Stomach smooth muscle (tissue), 2 donors: Measurements from ENCODE around the gene CDC25C.
"Not testable (repeated sequence)": the region's sequence is repeated elsewhere in the genome, so short reads cannot be mapped to it uniquely, and the experiment has no call there.

ENCODE experiments used
- H3K27ac ChIP-seq: one replicate; pipeline ENCODE4 v1.7.0; 2013; ENCODE audit warnings: mild to moderate bottlenecking, low read length, inconsistent platforms
- H3K27me3 ChIP-seq, 2 donors: one replicate each; pipeline ENCODE4 v1.7.0; 2013; ENCODE audit warnings: low read length in 2 of 2; ENCODE audit not compliant: insufficient read depth in 2 of 2, control insufficient read depth in 1 of 2
- H3K36me3 ChIP-seq, 2 donors: one replicate each; pipeline ENCODE4 v1.7.0; 2013; ENCODE audit warnings: low read length in 2 of 2; ENCODE audit not compliant: control insufficient read depth in 2 of 2, insufficient read depth in 2 of 2
- H3K4me1 ChIP-seq: one replicate; pipeline ENCODE4 v1.7.0; 2013; ENCODE audit warnings: low read length; ENCODE audit not compliant: control insufficient read depth, insufficient read depth
- H3K4me3 ChIP-seq, 2 donors: one replicate each; pipeline ENCODE4 v1.7.0; 2013; ENCODE audit warnings: low read length in 2 of 2
- H3K9ac ChIP-seq, 2 donors: one replicate each; pipeline ENCODE4 v1.7.0; 2013; ENCODE audit warnings: low read length in 2 of 2, mild to moderate bottlenecking in 1 of 2
- H3K9me3 ChIP-seq, 2 donors: one replicate each; pipeline ENCODE4 v1.7.0; 2013; ENCODE audit warnings: low read length in 2 of 2; ENCODE audit not compliant: control insufficient read depth in 2 of 2
- donor health status: healthy.
- donor health status: Pancreatic carcinoma.

The CDC25C gene

GRCh38 chr5:138252944-138253343 is 78.7 kb downstream of the CDC25C start:
- Histone ChIP-seq H3K9ac (no peak overlapping the region), H3K27me3 (no peaks in the 10 kb centered on the region), H3K4me3 (no peak overlapping the region), H3K27ac (no peak overlapping the region), H3K4me1 (no peaks in the 10 kb centered on the region), H3K36me3 (no peaks in the 10 kb centered on the region), H3K9me3 (no peaks in the 10 kb centered on the region)

DNA sequence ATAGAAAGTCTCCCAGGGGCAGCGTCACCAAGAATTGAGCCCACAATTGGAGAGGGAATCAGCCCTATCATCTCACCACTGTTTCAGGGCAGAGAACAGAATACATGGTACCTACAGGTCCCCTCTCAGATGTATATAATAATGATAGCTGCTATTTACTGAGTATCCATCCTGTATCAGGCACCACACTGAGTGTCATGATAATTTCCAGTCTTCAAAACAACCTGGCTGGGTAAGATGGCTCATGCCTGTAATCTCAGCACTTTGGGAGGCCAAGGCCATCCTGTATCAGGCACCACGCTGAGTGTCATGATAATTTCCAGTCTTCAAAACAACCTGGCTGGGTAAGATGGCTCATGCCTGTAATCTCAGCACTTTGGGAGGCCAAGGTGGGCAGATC is 83.8 kb downstream of the CDC25C start:
- not testable (repeated sequence) for H3K27ac ChIP-seq, H3K27me3 ChIP-seq, H3K9me3 ChIP-seq, H3K9ac ChIP-seq, H3K4me1 ChIP-seq, H3K4me3 ChIP-seq, H3K36me3 ChIP-seq

DNA sequence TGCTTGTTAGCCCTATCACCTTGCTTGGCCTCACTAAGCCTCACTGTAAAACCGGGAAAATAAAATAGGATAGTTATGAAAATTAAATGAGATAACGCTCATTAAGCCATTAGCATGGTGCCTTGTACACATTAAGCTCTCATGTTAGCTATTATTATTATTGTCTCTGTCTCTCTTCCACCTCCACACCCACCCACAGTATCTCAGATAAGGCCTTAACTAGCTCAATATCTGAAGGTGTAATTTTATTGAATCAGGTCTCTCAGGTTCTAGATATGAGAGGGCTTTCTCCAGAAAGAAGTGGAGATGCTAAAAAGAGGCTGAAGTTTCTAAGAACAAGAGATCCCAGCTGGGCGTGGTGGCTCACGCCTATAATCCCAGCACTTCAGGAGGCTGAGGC is 84.8 kb downstream of the CDC25C start:
- Histone ChIP-seq H3K4me3 (no peak overlapping the region), H3K36me3 (no peaks in the 10 kb centered on the region), H3K9ac (no peak overlapping the region), H3K27ac (no peak overlapping the region), H3K9me3 (no peaks in the 10 kb centered on the region), H3K27me3 (no peaks in the 10 kb centered on the region), H3K4me1 (peaks cover 7% of the 10 kb centered on the region)

GRCh38 chr5:138246334-138246733 is 85.3 kb downstream of the CDC25C start:
- H3K27me3 ChIP-seq = peaks cover 0 to 1% of the 10 kb centered on the region in 2 donors
- H3K36me3 ChIP-seq = no peaks in the 10 kb centered on the region
- no peaks in the 10 kb centered on the region for H3K9me3 ChIP-seq
- no peak overlapping the region for H3K9ac ChIP-seq
- no peak overlapping the region for H3K27ac ChIP-seq
- no peak overlapping the region for H3K4me3 ChIP-seq
- H3K4me1 ChIP-seq = peaks cover 12% of the 10 kb centered on the region

- no peak overlapping the region for H3K9ac ChIP-seq
- H3K4me1 ChIP-seq = peaks cover 14% of the 10 kb centered on the region
- no peaks in the 10 kb centered on the region for H3K9me3 ChIP-seq
- H3K27ac ChIP-seq = no peak overlapping the region
- H3K36me3 ChIP-seq = no peaks in the 10 kb centered on the region
- no peak overlapping the region for H3K4me3 ChIP-seq
- H3K27me3 ChIP-seq = peaks cover 2 to 6% of the 10 kb centered on the region in 2 donors
Observed at GRCh38 chr5:138245717-138246116, 85.9 kb downstream of the CDC25C start.

- H3K9me3 ChIP-seq = no peaks in the 10 kb centered on the region
Observed at GRCh38 chr5:138243794-138244193, 87.8 kb downstream of the CDC25C start.

DNA sequence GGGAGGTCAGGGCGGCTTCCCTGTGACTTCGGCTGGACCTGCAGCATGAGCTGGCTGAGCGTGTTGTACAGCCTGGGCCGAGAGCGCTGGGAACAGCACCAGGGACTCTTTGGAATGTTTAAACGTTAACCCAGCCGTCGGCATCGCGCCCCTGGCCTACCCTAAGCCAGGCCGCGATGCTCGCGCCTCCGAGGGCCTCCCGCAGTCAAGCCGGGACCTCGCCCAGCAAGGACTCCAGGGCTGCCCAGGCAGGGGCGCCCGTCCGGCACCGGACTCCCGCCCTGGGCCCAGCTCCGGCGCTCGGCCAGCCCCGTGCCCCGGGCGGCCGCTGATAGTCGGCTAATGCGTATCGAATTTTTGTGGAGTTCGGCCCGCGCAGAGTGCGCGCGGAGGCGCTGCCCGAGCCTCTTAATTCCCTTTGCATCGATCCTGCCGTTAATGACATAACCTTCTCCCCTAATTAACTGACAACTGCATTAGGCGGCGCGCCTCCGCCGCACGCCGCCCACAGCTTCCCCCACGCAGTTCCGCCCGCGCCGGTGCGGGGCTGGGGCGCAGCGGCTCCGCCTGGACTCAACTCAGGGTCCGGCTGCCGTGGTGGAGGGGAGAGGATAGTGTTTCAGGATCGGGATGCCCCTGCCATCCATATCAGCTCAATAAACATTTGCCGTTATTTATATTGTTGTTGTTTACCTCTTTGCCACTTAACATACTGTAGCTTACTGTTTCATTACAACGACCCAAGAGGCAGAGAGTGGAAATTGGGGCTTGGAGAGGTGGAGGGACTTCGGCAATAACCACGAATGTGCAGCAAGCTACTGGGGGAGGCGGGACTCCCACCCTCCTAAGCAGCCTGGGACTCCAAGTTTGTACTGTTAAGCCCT is 89.7 kb downstream of the CDC25C start:
- no peak overlapping the region for H3K27ac ChIP-seq
- H3K9ac ChIP-seq = peak overlapping the region; percentile 7 to 78
- H3K9me3 ChIP-seq = no peaks in the 10 kb centered on the region
- H3K4me3 ChIP-seq = peak overlapping the region; percentile 69 to 74
- H3K27me3 ChIP-seq = peaks cover 3 to 6% of the 10 kb centered on the region in 2 donors
- no peaks in the 10 kb centered on the region for H3K36me3 ChIP-seq
- peaks cover 14% of the 10 kb centered on the region for H3K4me1 ChIP-seq

More at GRCh38 chr5:138243794-138244193, 87.8 kb downstream of the CDC25C start:
- H3K27me3 ChIP-seq = peaks cover 3 to 6% of the 10 kb centered on the region in 2 donors
- H3K4me1 ChIP-seq = peaks cover 14% of the 10 kb centered on the region
- no peak overlapping the region for H3K4me3 ChIP-seq
- H3K9ac ChIP-seq = no peak overlapping the region
- no peak overlapping the region for H3K27ac ChIP-seq
- H3K36me3 ChIP-seq = no peaks in the 10 kb centered on the region

DNA sequence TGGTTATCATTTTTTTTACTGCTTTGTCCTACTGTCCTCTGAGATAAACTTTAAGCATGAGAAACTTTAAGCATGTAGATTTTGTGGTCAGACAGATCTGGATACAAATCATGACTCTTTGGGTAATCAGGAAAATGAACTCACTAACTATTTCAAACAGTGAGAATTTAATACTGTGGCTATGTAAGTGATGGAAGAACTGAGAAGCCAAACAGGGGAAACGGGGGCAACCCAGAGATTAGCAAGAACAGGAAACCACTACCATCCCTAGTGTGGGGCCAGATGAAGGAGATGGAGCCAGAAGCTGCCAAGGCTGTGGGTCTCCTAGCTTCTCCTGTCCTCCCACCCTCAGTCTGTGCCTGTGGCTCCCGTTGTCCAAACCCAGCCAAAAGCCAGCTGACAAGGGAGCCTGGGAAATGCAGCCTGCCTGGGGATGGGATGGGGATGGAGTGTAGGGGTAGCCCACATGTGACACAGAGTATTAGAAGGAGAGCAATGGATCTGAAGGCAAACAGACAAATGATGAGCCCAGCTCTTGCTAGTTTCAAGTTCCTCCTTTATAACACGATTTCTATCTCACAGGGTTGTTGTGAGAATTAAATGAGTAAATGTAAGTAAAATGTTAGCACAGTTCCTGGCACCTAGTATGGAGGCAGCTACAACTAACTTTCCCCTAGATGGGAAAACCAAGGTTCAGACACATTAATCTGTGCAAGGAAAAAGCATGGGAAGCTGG is 90.8 kb downstream of the CDC25C start:
- Histone ChIP-seq H3K4me3 (peak overlapping the region in 1 of 2 donors; percentile 69), H3K9me3 (no peaks in the 10 kb centered on the region), H3K36me3 (no peaks in the 10 kb centered on the region), H3K9ac (no peak overlapping the region), H3K27me3 (peaks cover 3 to 6% of the 10 kb centered on the region in 2 donors), H3K27ac (no peak overlapping the region), H3K4me1 (peaks cover 14% of the 10 kb centered on the region)

DNA sequence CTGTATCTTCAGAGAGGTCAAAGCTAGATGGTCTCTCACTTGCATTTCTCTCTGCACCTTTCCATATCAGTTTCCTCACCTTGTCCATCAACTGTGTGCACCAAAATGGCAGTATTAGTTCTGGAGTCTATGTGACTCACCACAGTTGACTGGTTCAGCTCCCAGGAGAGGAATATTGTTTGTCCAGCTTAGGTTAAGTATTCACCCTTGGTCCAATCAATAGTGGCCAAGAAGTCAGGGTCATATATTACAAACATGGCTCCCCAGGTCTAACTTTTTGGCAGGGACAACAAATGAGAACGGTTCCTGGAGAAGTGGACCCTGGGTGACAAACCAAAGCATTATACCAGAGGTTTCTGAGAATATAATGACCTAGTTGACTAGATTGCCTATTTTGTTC is 93.6 kb downstream of the CDC25C start:
- Histone ChIP-seq H3K27me3 (peaks cover 3 to 6% of the 10 kb centered on the region in 2 donors), H3K9me3 (no peaks in the 10 kb centered on the region), H3K9ac (no peak overlapping the region), H3K4me3 (no peak overlapping the region), H3K27ac (no peak overlapping the region), H3K36me3 (no peaks in the 10 kb centered on the region), H3K4me1 (peaks cover 14% of the 10 kb centered on the region)
